AG09309 (cell line): Measurements from ENCODE around the gene IGF2BP3.

ENCODE experiments used
- DNase-seq: peaks from one replicate; pipeline ENCODE4 v3.0.0-alpha.2; 2010; ENCODE audit warnings: low read depth
- H3K4me3 ChIP-seq: 2 replicates; pipeline ENCODE4 v1.5.1; 2011; ENCODE audit warnings: mild to moderate bottlenecking, low read depth, low read length, moderate library complexity; ENCODE audit not compliant: control insufficient read depth
- TF ChIP-seq, protein P1 (sequence below): IDR thresholded peaks from 2 replicates; pipeline ENCODE4 v1.5.1; 2011; ENCODE audit warnings: mild to moderate bottlenecking, low read depth, low read length, inconsistent platforms; ENCODE audit not compliant: insufficient read depth, control insufficient read depth; ENCODE audit errors: missing control alignments

The IGF2BP3 gene

DNA sequence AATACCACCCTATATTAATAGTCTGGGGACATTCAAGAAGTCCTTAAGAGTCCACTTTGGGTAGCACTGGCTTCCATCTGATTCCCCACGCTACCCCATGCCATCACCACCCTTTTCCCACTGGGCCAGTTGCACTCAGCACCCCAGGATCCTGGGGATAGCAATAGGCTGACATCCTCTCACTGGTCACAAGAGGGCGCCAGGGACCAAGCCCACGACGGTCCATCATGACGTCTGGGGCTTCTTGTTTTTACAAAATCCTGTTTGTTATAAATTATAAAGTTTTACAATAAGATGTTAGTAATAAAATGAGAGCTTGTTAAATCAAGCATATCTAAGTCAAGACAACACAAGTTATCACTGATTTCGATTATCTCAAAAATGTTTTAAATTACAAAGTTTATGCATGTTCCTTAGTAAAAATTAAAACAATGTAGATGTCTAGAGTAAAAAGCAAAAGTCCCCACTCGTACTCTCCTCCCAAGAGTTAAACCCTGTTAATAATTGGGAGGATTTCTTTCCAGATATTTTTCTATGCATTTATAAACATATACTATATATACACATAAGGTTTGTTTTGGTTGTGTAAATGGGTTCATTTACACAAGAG lies 208.3 kb downstream of the IGF2BP3 start:
- no peak for DNase-seq
- H3K4me3 ChIP-seq: no peak overlapping the region
- TF ChIP-seq, protein P1, sequence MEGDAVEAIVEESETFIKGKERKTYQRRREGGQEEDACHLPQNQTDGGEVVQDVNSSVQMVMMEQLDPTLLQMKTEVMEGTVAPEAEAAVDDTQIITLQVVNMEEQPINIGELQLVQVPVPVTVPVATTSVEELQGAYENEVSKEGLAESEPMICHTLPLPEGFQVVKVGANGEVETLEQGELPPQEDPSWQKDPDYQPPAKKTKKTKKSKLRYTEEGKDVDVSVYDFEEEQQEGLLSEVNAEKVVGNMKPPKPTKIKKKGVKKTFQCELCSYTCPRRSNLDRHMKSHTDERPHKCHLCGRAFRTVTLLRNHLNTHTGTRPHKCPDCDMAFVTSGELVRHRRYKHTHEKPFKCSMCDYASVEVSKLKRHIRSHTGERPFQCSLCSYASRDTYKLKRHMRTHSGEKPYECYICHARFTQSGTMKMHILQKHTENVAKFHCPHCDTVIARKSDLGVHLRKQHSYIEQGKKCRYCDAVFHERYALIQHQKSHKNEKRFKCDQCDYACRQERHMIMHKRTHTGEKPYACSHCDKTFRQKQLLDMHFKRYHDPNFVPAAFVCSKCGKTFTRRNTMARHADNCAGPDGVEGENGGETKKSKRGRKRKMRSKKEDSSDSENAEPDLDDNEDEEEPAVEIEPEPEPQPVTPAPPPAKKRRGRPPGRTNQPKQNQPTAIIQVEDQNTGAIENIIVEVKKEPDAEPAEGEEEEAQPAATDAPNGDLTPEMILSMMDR: peak; percentile 94

DNA sequence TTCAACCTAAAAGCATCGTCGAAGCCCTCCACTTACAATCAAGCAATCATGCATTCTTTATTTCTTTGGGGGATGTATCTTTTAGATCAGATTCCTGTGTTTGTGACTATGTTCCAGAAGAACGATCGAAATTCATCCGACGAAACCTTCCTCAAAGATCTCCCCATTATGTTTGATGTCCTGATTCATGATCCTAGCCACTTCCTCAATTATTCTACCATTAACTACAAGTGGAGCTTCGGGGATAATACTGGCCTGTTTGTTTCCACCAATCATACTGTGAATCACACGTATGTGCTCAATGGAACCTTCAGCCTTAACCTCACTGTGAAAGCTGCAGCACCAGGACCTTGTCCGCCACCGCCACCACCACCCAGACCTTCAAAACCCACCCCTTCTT lies 209.9 kb downstream of the IGF2BP3 start:
- H3K4me3 ChIP-seq: no peak overlapping the region
- TF ChIP-seq, protein P1: no peak
- DNase-seq: no peak
